Measurements from ENCODE around the gene PPP4R4. TPM values are rescaled to one million over a fixed set of nuclear protein-coding genes. Genes with fewer than 3 reads are reported as not detected.

The PPP4R4 gene
- total RNA-seq (2012; rRNA removed), result 0.36 and 0.56 TPM in 2 replicates
- 0.13 and 0.17 TPM in 2 replicates for polyA plus RNA-seq (2012; rRNA removed)
- polyA plus RNA-seq (2012; cell fraction: cytosol; rRNA removed), result 0.01 and 0.12 TPM in 2 replicates
- 0.33 TPM in 1 of 2 replicates, not detected in the other for polyA plus RNA-seq (2012; cell fraction: nucleus; rRNA removed; ENCODE audit: low replicate concordance)
- percentile 15 among the genes with signal in this experiment for Bru-seq, nascent RNA
- percentile 15 among the genes with signal in this experiment for BruChase-seq, experiment 1, labeled RNA remaining after a 6-hour chase
- BruChase-seq, experiment 2, labeled RNA remaining after a 2-hour chase, result percentile 20 among the genes with signal in this experiment
- long read RNA-seq, partial matches to known transcripts, result 0 of 1 reads
- long read RNA-seq, other reads (novel, unspliced or antisense), result 1 of 1 reads

GRCh38 chr14:94173885-94174603 lies at the start of gene PPP4R4:
PPP4R4 (plus strand) TSS chr14:94174322; CDS start chr14:94174466, 144 bp downstream.
- intact Hi-C loops (cut with micrococcal nuclease) (no loop called here), dilution Hi-C loops (cut with HindIII; ENCODE audit: low sequenced_read_pairs, unreplicated experiment) (no loop called here), in situ Hi-C loops (cut with MboI; ENCODE audit: low sequenced_read_pairs) (no loop called here)
- Histone ChIP-seq H3K4me1 (ENCODE audit: control insufficient read depth, insufficient read depth, low read length) (peaks cover 2% of the 10 kb centered on the region; the same call in 1 of the 2 replicates), H3K23ac (ENCODE audit: low read depth, low read length) (no peak within 1 kb of the TSS), H3K27ac (ENCODE audit: insufficient read depth, low read length) (no peak within 1 kb of the TSS; the same call in 1 of the 2 replicates), H3K9ac (ENCODE audit: low read depth, low read length) (0 out of 2 replicates have a peak within 1 kb of the TSS, but pooled peaks have one; percentile 19), H2AK9ac (replicated peaks; ENCODE audit: low read depth, low read length, poor library complexity) (no peak within 1 kb of the TSS), H4K5ac (ENCODE audit: low read depth, low read length) (no peak within 1 kb of the TSS), H3K27me3 (ENCODE audit: control insufficient read depth, insufficient read depth, low read length) (peaks cover 24% of the 10 kb centered on the region), H3K9me3 (ENCODE audit: control insufficient read depth, insufficient read depth, low read length) (no peaks in the 10 kb centered on the region), H3K4me3 (ENCODE audit: insufficient read depth, low read depth, low read length) (peak within 1 kb of the TSS; percentile 58), H3K4me2 (ENCODE audit: low read depth, low read length) (peak within 1 kb of the TSS; percentile 86), H2BK20ac (ENCODE audit: low read depth, low read length) (no peak within 1 kb of the TSS), H2BK5ac (ENCODE audit: low read depth, low read length, poor library complexity, severe bottlenecking) (no peak within 1 kb of the TSS), H2BK120ac (ENCODE audit: low read depth, low read length) (no peak within 1 kb of the TSS), H3K18ac (ENCODE audit: low read depth, low read length) (no peak within 1 kb of the TSS), H3K14ac (replicated peaks; ENCODE audit: low read depth, low read length) (no peak within 1 kb of the TSS), H2BK15ac (ENCODE audit: low read depth, low read length) (no peak within 1 kb of the TSS), H4K91ac (ENCODE audit: insufficient read depth, low read depth, low read length) (no peak within 1 kb of the TSS), H4K8ac (ENCODE audit: low read depth in 2 of 2, low read length in 2 of 2) (peak within 1 kb of the TSS in 1 of 2 experiments; percentile 13; a peak in 1 of 4 replicates), H2AK5ac (ENCODE audit: low read depth, low read length) (no peak within 1 kb of the TSS), H2AFZ (replicated peaks; ENCODE audit: low read length, poor library complexity) (peak within 1 kb of the TSS; percentile 95), H3K36me3 (ENCODE audit: control insufficient read depth, insufficient read depth, low read length) (no peaks in the 10 kb centered on the region), H4K20me1 (ENCODE audit: insufficient read depth, low read length) (no peaks in the 10 kb centered on the region), H3K4ac (ENCODE audit: low read depth, low read length) (no peak within 1 kb of the TSS), H3K56ac (ENCODE audit: extremely low read depth, insufficient read depth, low read length) (no peak within 1 kb of the TSS), H3K9me1 (ENCODE audit: insufficient read depth, low read length) (no peaks in the 10 kb centered on the region), H3K79me1 (ENCODE audit: low read depth in 1 of 2, low read length in 2 of 2) (no peaks in the 10 kb centered on the region)
- no TSS peak for BruUV-seq (replicated peaks)
- ATAC-seq (ENCODE audit: low read depth), result peak; percentile 97
- CTCF ChIA-PET, result no interaction called here
- DNase-seq, result peak; percentile 70
- POLR2A ChIA-PET (ENCODE audit: unreplicated experiment), result no interaction called here
- 0% methylated on average over 24 of the region's 84 CpGs; no CpG with 5 or more reads in 1 of the 2 experiments for WGBS, 2 experiments (ENCODE audit: extremely low coverage in 2 of 2, insufficient read length in 1 of 2)
- no peak for TF ChIP-seq MXI1 (IDR thresholded peaks at IDR 0.05; ENCODE audit: borderline replicate concordance, low read depth, low read length)
- TF ChIP-seq BHLHE40 (IDR thresholded peaks at IDR 0.05; ENCODE audit: low read depth, low read length), result no peak
- no peak for TF ChIP-seq CEBPB (IDR thresholded peaks at IDR 0.05; ENCODE audit: low read depth, low read length)
- TF ChIP-seq MAZ (IDR thresholded peaks at IDR 0.05; ENCODE audit: borderline replicate concordance, low read depth, low read length), result no peak; the same call in 1 of the 2 replicates
- TF ChIP-seq CHD1 (IDR thresholded peaks at IDR 0.05; ENCODE audit: low read depth, low read length), result no peak
- TF ChIP-seq MAFK (IDR thresholded peaks at IDR 0.05; ENCODE audit: low read depth, low read length), result no peak
- TF ChIP-seq FOS (IDR thresholded peaks at IDR 0.05; ENCODE audit: low read depth, low read length), result no peak
- no peak for TF ChIP-seq RAD21 (IDR thresholded peaks at IDR 0.05; ENCODE audit: low read length)
- TF ChIP-seq RFX5 (IDR thresholded peaks at IDR 0.05; ENCODE audit: low read depth, low read length), result no peak
- no peak for TF ChIP-seq CTCF (conservative IDR thresholded peaks at IDR 0.05; ENCODE audit: low read depth, low read length)
- no peak for TF ChIP-seq POLR2A (IDR thresholded peaks at IDR 0.05; ENCODE audit: low read depth, low read length)
- no peak for TF ChIP-seq NFE2L2 (IDR thresholded peaks at IDR 0.05; ENCODE audit: low read depth, low read length)
- TF ChIP-seq RCOR1 (IDR thresholded peaks at IDR 0.05; ENCODE audit: insufficient replicate concordance, low read length), result no peak
- TF ChIP-seq SMC3 (IDR thresholded peaks at IDR 0.05; ENCODE audit: low read depth, low read length), result no peak
- no peak for TF ChIP-seq ELK1 (IDR thresholded peaks at IDR 0.05; ENCODE audit: borderline replicate concordance, low read depth, low read length)

Measured in IMR-90 (cell line).